ENCODE results near the gene MOK. TPM values are rescaled to one million over a fixed set of nuclear protein-coding genes. Genes with fewer than 3 reads are reported as not detected.

The MOK gene
- total RNA-seq, 2 donors from 2014 or later = 60.3 to 102 TPM

GRCh38 chr14:102184316-102185035 lies 120.5 kb downstream of the MOK start:
- Histone ChIP-seq H3K9me3 (ENCODE audit: control insufficient read depth, low read length) (no peaks in the 10 kb centered on the region), H3K27me3 (ENCODE audit: control insufficient read depth, insufficient read depth, low read length, poor library complexity, severe bottlenecking) (no peaks in the 10 kb centered on the region), H3K9ac (ENCODE audit: extremely low read depth, low read length, poor library complexity, severe bottlenecking) (no peak overlapping the region), H3K4me1 (ENCODE audit: control insufficient read depth, insufficient read depth, low read length) (no peaks in the 10 kb centered on the region), H3K4me3 (ENCODE audit: low read length) (no peak overlapping the region), H3K36me3 (ENCODE audit: control insufficient read depth, insufficient read depth, low read length) (no peaks in the 10 kb centered on the region), H3K27ac (ENCODE audit: low read depth, low read length) (peak overlapping the region; percentile 40)
- Mint-ChIP-seq H3K4me1 (peaks cover 31% of the 10 kb centered on the region), H3K27me3 (ENCODE audit: insufficient read depth) (no peaks in the 10 kb centered on the region), H3K9me3 (no peaks in the 10 kb centered on the region), H3K4me3 (no peak overlapping the region), H3K27ac (no peak overlapping the region), H3K36me3 (ENCODE audit: low read depth) (no peaks in the 10 kb centered on the region)
- 86 to 91% methylated on average over 13 to 14 of the region's 14 CpGs for WGBS, 2 experiments (ENCODE audit: insufficient coverage in 1 of 2, insufficient read length in 1 of 2)
- DNase-seq = peak; percentile 52
- TF ChIP-seq, protein P1, sequence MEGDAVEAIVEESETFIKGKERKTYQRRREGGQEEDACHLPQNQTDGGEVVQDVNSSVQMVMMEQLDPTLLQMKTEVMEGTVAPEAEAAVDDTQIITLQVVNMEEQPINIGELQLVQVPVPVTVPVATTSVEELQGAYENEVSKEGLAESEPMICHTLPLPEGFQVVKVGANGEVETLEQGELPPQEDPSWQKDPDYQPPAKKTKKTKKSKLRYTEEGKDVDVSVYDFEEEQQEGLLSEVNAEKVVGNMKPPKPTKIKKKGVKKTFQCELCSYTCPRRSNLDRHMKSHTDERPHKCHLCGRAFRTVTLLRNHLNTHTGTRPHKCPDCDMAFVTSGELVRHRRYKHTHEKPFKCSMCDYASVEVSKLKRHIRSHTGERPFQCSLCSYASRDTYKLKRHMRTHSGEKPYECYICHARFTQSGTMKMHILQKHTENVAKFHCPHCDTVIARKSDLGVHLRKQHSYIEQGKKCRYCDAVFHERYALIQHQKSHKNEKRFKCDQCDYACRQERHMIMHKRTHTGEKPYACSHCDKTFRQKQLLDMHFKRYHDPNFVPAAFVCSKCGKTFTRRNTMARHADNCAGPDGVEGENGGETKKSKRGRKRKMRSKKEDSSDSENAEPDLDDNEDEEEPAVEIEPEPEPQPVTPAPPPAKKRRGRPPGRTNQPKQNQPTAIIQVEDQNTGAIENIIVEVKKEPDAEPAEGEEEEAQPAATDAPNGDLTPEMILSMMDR (conservative IDR thresholded peaks at IDR 0.05) = no peak

DNA sequence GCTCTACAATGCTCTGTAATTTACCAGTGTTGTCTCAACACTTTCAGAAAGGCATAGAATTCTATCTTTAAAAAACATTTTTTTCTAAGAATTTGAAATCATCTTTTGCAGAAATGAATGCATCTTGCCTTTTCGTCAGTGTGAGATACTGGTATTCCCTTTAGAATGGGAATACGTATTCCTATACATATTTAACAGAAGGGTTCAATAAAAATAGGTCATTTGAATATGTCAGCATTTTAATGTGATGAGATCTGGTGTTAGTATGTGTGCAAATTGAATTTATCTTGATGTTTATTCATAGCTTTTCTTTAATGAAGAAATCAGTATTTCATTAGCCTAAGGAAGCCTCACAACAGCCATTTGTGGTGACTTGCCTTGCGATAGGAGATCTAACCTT lies 121.1 kb downstream of the MOK start:
- H3K4me3 Mint-ChIP-seq = no peak overlapping the region
- Histone ChIP-seq H3K9me3 (ENCODE audit: control insufficient read depth, low read length) (no peaks in the 10 kb centered on the region), H3K27ac (ENCODE audit: low read depth, low read length) (peak overlapping the region; percentile 16), H3K4me3 (ENCODE audit: low read length) (no peak overlapping the region), H3K36me3 (ENCODE audit: control insufficient read depth, insufficient read depth, low read length) (no peaks in the 10 kb centered on the region), H3K27me3 (ENCODE audit: control insufficient read depth, insufficient read depth, low read length, poor library complexity, severe bottlenecking) (no peaks in the 10 kb centered on the region), H3K4me1 (ENCODE audit: control insufficient read depth, insufficient read depth, low read length) (no peaks in the 10 kb centered on the region), H3K9ac (ENCODE audit: extremely low read depth, low read length, poor library complexity, severe bottlenecking) (no peak overlapping the region)
- no peaks in the 10 kb centered on the region for H3K36me3 Mint-ChIP-seq (ENCODE audit: low read depth)
- no peaks in the 10 kb centered on the region for H3K27me3 Mint-ChIP-seq (ENCODE audit: insufficient read depth)
- no peaks in the 10 kb centered on the region for H3K9me3 Mint-ChIP-seq
- WGBS, 2 experiments (ENCODE audit: insufficient coverage in 1 of 2, insufficient read length in 1 of 2) = 93 to 100% methylated on average over 1 to 2 of the region's 3 CpGs
- TF ChIP-seq, protein P1 (conservative IDR thresholded peaks at IDR 0.05) = no peak
- peaks cover 31% of the 10 kb centered on the region for H3K4me1 Mint-ChIP-seq
- DNase-seq = no peak
- no peak overlapping the region for H3K27ac Mint-ChIP-seq

- Histone ChIP-seq H3K27me3 (ENCODE audit: control insufficient read depth, insufficient read depth, low read length, poor library complexity, severe bottlenecking) (no peaks in the 10 kb centered on the region), H3K27ac (ENCODE audit: low read depth, low read length) (no peak overlapping the region), H3K4me3 (ENCODE audit: low read length) (no peak overlapping the region), H3K9ac (ENCODE audit: extremely low read depth, low read length, poor library complexity, severe bottlenecking) (no peak overlapping the region), H3K36me3 (ENCODE audit: control insufficient read depth, insufficient read depth, low read length) (peaks cover 5% of the 10 kb centered on the region), H3K4me1 (ENCODE audit: control insufficient read depth, insufficient read depth, low read length) (no peaks in the 10 kb centered on the region), H3K9me3 (ENCODE audit: control insufficient read depth, low read length) (no peaks in the 10 kb centered on the region)
- peaks cover 34% of the 10 kb centered on the region for H3K4me1 Mint-ChIP-seq
- H3K4me3 Mint-ChIP-seq = no peak overlapping the region
- H3K9me3 Mint-ChIP-seq = no peaks in the 10 kb centered on the region
- no peak overlapping the region for H3K27ac Mint-ChIP-seq
- 89 to 93% methylated on average over 8 to 9 of the region's 9 CpGs for WGBS, 2 experiments (ENCODE audit: insufficient coverage in 1 of 2, insufficient read length in 1 of 2)
- TF ChIP-seq, protein P1 (conservative IDR thresholded peaks at IDR 0.05) = no peak
- H3K27me3 Mint-ChIP-seq (ENCODE audit: insufficient read depth) = no peaks in the 10 kb centered on the region
- no peak for DNase-seq
- H3K36me3 Mint-ChIP-seq (ENCODE audit: low read depth) = no peaks in the 10 kb centered on the region
Observed at GRCh38 chr14:102182936-102183619, 121.9 kb downstream of the MOK start.

Data from endodermal cell (in vitro differentiated cells).